Measurements from ENCODE around the gene CTXND2.

DNA sequence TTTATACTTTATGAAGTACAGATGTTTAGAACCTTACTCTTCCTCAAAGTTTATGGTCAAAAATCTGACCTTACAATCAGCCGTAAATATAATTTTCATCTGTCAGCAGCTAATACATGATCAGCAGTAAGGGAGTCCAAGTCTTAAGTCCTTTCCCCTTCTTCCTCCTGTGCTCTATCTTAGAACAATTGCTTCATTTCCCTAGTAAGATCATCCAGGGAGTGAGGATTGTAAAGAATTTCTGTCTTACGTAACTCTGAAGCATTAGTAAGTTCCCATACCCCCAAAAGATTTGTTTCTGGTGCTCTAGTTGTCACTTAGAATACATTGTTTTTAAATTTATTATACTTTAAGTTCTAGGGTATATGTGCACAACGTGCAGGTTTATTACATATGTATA, 41.4 kb downstream of the CTXND2 start:
- TF ChIP-seq POLR2AphosphoS5 (IDR thresholded peaks at IDR 0.05; ENCODE audit: low read depth, low read length) (no peak), TAF1 (IDR thresholded peaks at IDR 0.05; ENCODE audit: borderline replicate concordance, low read depth, low read length) (no peak)
